Urinary bladder (tissue), 4 donors: ENCODE results near the gene ACACB. TPM values are rescaled to one million over a fixed set of nuclear protein-coding genes. Genes with fewer than 3 reads are reported as not detected.

Experiments
- DNase-seq: peaks from one replicate; pipeline ENCODE4 v3.0.0-alpha.2; 2015; ENCODE audit errors: extremely low spot score
- H3K27ac ChIP-seq: one replicate; pipeline ENCODE4 v1.5.1; 2013; ENCODE audit warnings: low read depth, mild to moderate bottlenecking, moderate library complexity
- H3K36me3 ChIP-seq: one replicate; pipeline ENCODE4 v1.6.1; 2013; ENCODE audit warnings: mild to moderate bottlenecking, moderate library complexity; ENCODE audit not compliant: insufficient read depth
- H3K4me1 ChIP-seq: one replicate; pipeline ENCODE4 v1.6.1; 2013; ENCODE audit warnings: mild to moderate bottlenecking, moderate library complexity; ENCODE audit not compliant: insufficient read depth
- H3K4me3 ChIP-seq: one replicate; pipeline ENCODE4 v1.5.1; 2013; ENCODE audit warnings: low read depth, low read length
- WGBS: extraction: QIAGEN DNeasy Blood & Tissue Kit; methylation state at CpG from one replicate; pipeline ENCODE4 v1.1.7; 2013; 5-methylcytosine and 5-hydroxymethylcytosine counted together
- polyA plus RNA-seq: library from polyadenylated mRNA; stranded (reverse); fragments of 200-250 nt; gene quantifications from one replicate; pipeline ENCODE4 v1.2.3, GENCODE V29; 2013
- total RNA-seq: library from RNA; depleted of rRNA; stranded (reverse); fragments of >200 nt; gene quantifications from one replicate; pipeline ENCODE4 v1.2.3, GENCODE V29; 2014
- donor health status: healthy with polysubstance abuse.
- donor health status: healthy.

Gene ACACB
- total and polyA plus RNA-seq, 2 donors: 34.5 to 53.5 TPM

- H3K4me1 ChIP-seq: no peaks in the 10 kb centered on the region
- no peak overlapping the region for H3K27ac ChIP-seq
- DNase-seq: no peak
- no peak overlapping the region for H3K4me3 ChIP-seq
- no peaks in the 10 kb centered on the region for H3K36me3 ChIP-seq
- 83% methylated on average over 7 of the region's 7 CpGs for WGBS
Measured at GRCh38 chr12:109287181-109287580, 170.8 kb downstream of the ACACB start.

- no peaks in the 10 kb centered on the region for H3K4me1 ChIP-seq
- no peak overlapping the region for H3K4me3 ChIP-seq
- no peaks in the 10 kb centered on the region for H3K36me3 ChIP-seq
- 84% methylated on average over 16 of the region's 16 CpGs for WGBS
- H3K27ac ChIP-seq: no peak overlapping the region
- no peak for DNase-seq
Measured at GRCh38 chr12:109287811-109288469, 171.6 kb downstream of the ACACB start.

- no peaks in the 10 kb centered on the region for H3K36me3 ChIP-seq
- no peak for DNase-seq
- H3K27ac ChIP-seq: no peak overlapping the region
- no peaks in the 10 kb centered on the region for H3K4me1 ChIP-seq
- 95% methylated on average over 1 of the region's 1 CpG for WGBS
- no peak overlapping the region for H3K4me3 ChIP-seq
Measured at GRCh38 chr12:109288571-109288970, 172.2 kb downstream of the ACACB start.

GRCh38 chr12:109289004-109289403 lies 172.6 kb downstream of the ACACB start:
- no peak for DNase-seq
- Histone ChIP-seq H3K27ac (no peak overlapping the region), H3K4me3 (no peak overlapping the region), H3K36me3 (no peaks in the 10 kb centered on the region), H3K4me1 (no peaks in the 10 kb centered on the region)
- 76% methylated on average over 4 of the region's 4 CpGs for WGBS

- Histone ChIP-seq H3K4me1 (no peaks in the 10 kb centered on the region), H3K27ac (no peak overlapping the region), H3K4me3 (no peak overlapping the region), H3K36me3 (no peaks in the 10 kb centered on the region)
- WGBS: 87% methylated on average over 6 of the region's 6 CpGs
- no peak for DNase-seq
Measured at GRCh38 chr12:109289551-109289950, 173.2 kb downstream of the ACACB start.

GRCh38 chr12:109290061-109290460 lies 173.7 kb downstream of the ACACB start:
- no peak overlapping the region for H3K27ac ChIP-seq
- 88% methylated on average over 18 of the region's 18 CpGs for WGBS
- H3K36me3 ChIP-seq: no peaks in the 10 kb centered on the region

GRCh38 chr12:109291117-109291516 lies 174.7 kb downstream of the ACACB start:
- DNase-seq: no peak
- 39% methylated on average over 15 of the region's 15 CpGs for WGBS
- Histone ChIP-seq H3K27ac (no peak overlapping the region), H3K4me3 (no peak overlapping the region), H3K36me3 (no peaks in the 10 kb centered on the region), H3K4me1 (no peaks in the 10 kb centered on the region)

More at GRCh38 chr12:109290061-109290460, 173.7 kb downstream of the ACACB start:
- DNase-seq: no peak
- Histone ChIP-seq H3K4me1 (no peaks in the 10 kb centered on the region), H3K4me3 (no peak overlapping the region)

GRCh38 chr12:109291521-109292341 lies 175.3 kb downstream of the ACACB start:
- Histone ChIP-seq H3K4me1 (no peaks in the 10 kb centered on the region), H3K27ac (no peak overlapping the region), H3K36me3 (no peaks in the 10 kb centered on the region), H3K4me3 (no peak overlapping the region)
- 12% methylated on average over 31 of the region's 31 CpGs for WGBS
- DNase-seq: peak; percentile 49

GRCh38 chr12:109292342-109292711 lies 175.9 kb downstream of the ACACB start:
- Histone ChIP-seq H3K4me1 (no peaks in the 10 kb centered on the region), H3K27ac (no peak overlapping the region), H3K36me3 (no peaks in the 10 kb centered on the region), H3K4me3 (no peak overlapping the region)
- WGBS: 87% methylated on average over 5 of the region's 5 CpGs
- DNase-seq: no peak

- DNase-seq: no peak
- Histone ChIP-seq H3K27ac (no peak overlapping the region), H3K4me3 (no peak overlapping the region), H3K36me3 (no peaks in the 10 kb centered on the region), H3K4me1 (no peaks in the 10 kb centered on the region)
- whole genome bisulfite sequencing: 80% methylated on average over 3 of the region's 3 CpGs
Measured at GRCh38 chr12:109293106-109293505, 176.7 kb downstream of the ACACB start.

GRCh38 chr12:109294286-109294796 lies 178.0 kb downstream of the ACACB start:
- H3K4me3 ChIP-seq: no peak overlapping the region
- no peak for DNase-seq
- 78% methylated on average over 5 of the region's 5 CpGs for WGBS
- H3K27ac ChIP-seq: no peak overlapping the region
- H3K4me1 ChIP-seq: no peaks in the 10 kb centered on the region
- no peaks in the 10 kb centered on the region for H3K36me3 ChIP-seq

GRCh38 chr12:109295764-109296425 lies 179.5 kb downstream of the ACACB start:
- H3K4me3 ChIP-seq: no peak overlapping the region
- no peaks in the 10 kb centered on the region for H3K36me3 ChIP-seq
- no peaks in the 10 kb centered on the region for H3K4me1 ChIP-seq
- no peak overlapping the region for H3K27ac ChIP-seq
- DNase-seq: no peak
- 82% methylated on average over 13 of the region's 13 CpGs for WGBS

GRCh38 chr12:109296431-109296830 lies 180.0 kb downstream of the ACACB start:
- 70% methylated on average over 3 of the region's 3 CpGs for WGBS
- Histone ChIP-seq H3K4me3 (no peak overlapping the region), H3K4me1 (no peaks in the 10 kb centered on the region)

GRCh38 chr12:109299849-109300248 lies 183.5 kb downstream of the ACACB start:
- no peak for DNase-seq
- Histone ChIP-seq H3K27ac (no peak overlapping the region), H3K36me3 (no peaks in the 10 kb centered on the region), H3K4me3 (no peak overlapping the region), H3K4me1 (no peaks in the 10 kb centered on the region)
- 92% methylated on average over 7 of the region's 7 CpGs for WGBS

More at GRCh38 chr12:109296431-109296830, 180.0 kb downstream of the ACACB start:
- Histone ChIP-seq H3K36me3 (no peaks in the 10 kb centered on the region), H3K27ac (no peak overlapping the region)
- no peak for DNase-seq
